Measurements from ENCODE around the gene AQP1.

Gene AQP1

DNA sequence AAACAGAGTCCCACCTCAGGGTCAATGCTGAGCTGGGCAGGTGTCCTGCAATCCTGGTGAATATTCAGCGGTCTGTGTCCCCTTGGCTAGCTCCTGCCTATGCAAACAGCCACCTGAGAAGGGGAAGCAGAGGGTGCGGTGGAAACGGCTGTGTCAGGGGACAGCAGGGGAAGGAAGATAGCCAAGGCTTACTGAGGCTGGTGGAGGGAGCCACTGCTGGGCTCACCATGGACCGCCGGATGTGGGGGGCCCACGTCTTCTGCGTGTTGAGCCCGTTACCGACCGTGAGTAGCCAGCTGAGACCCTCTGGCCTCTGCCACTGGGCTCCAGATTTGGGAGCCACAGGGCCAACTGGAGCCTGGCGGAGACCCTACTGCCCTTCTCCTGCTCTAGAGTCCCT is 52.2 kb downstream of the AQP1 start, which contains the start of gene GHRHR:
GHRHR (plus strand) TSS at position 112 of the 400 bp plus-strand sequence; CDS start at position 228, 116 bp downstream.
- no peak within 1 kb of the TSS for H3K4me3 ChIP-seq (ENCODE audit: low read depth, low read length)
- no peak for TF ChIP-seq CTCF (conservative IDR thresholded peaks at IDR 0.05; ENCODE audit: low read depth, low read length)
- no peak for DNase-seq (ENCODE audit: low read depth)

DNA sequence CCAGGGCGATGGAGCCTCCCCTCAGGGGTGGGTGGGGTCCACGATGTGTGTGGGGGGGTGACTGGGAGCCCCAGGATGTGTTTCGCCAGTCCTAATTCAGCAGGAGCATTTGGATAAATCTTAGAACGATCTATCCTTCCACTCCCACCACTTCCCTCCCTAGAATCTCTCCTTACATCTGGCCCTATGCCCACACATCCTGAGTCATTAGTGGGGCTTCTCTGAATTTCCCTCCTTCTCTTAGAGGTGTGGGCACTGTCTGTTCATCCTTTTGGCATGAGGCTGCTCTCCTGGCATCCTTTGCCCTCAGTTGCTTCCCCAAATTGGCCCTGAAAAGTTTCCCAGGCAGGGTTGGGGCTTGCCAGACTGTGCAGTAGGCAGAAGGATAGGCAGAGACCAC is 53.7 kb downstream of the AQP1 start:
- no peak overlapping the region for H3K4me3 ChIP-seq (ENCODE audit: low read depth, low read length)
- TF ChIP-seq CTCF (conservative IDR thresholded peaks at IDR 0.05; ENCODE audit: low read depth, low read length): no peak
- no peak for DNase-seq (ENCODE audit: low read depth)

DNA sequence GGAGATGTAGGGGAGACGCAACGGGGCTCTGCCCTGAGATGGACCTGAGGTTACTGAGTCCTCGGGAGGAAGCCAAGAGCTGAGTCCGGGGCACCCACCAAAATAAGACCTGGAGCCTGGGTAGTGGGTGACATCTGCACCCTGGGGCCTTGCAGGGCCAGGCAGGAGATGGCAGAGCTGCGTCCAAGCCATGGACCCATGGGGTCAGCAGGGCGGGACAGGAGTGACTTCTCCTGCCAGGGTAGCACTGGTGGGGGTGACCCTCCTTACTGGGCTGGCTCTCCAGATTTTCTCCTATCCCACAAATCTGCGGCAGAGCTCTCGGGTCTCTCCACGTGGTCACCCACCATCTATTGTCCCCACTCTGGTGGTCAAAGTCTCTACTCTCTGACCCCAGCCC is 54.2 kb downstream of the AQP1 start:
- no peak overlapping the region for H3K4me3 ChIP-seq (ENCODE audit: low read depth, low read length)
- no peak for TF ChIP-seq CTCF (conservative IDR thresholded peaks at IDR 0.05; ENCODE audit: low read depth, low read length)
- no peak for DNase-seq (ENCODE audit: low read depth)

GRCh38 chr7:30968294-30968693 is 56.6 kb downstream of the AQP1 start:
- DNase-seq (ENCODE audit: low read depth): no peak
- TF ChIP-seq CTCF (conservative IDR thresholded peaks at IDR 0.05; ENCODE audit: low read depth, low read length): no peak
- no peak overlapping the region for H3K4me3 ChIP-seq (ENCODE audit: low read depth, low read length)

DNA sequence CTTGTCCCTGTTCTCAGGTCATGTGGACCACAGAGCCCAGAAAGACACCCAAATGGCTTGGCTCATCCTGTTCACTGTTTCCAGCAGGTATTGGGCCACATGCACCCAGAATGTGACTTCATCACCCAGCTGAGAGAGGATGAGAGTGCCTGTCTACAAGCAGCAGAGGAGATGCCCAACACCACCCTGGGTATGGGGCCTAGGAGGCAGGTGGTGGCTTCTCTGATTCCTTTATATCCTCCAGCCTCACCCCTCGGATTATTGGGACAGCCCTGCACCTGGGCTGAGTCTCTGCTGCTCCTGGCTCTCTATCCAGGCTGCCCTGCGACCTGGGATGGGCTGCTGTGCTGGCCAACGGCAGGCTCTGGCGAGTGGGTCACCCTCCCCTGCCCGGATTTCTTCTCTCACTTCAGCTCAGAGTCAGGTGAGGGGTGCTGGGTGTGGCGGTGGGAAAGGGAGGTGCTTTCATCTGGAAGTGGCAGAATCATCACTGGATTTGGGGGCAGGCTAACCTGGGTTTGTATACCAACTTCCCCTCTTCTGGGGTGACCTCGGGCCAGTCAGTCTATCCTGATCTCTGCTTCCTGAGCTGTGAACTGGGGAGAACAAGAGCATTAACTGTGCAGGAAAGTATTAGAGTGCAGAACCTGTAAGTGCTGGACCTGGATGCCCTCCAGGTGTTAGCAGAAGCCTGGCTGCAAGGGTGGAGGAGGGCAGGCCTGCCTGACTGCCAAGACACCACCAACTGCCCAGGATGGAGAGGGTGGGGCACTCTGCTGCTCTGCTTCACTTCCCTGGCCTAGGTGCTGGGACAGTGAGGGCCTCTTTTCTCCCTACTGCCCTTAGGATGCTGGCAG is 57.3 kb downstream of the AQP1 start:
- DNase-seq (ENCODE audit: low read depth): no peak
- H3K4me3 ChIP-seq (ENCODE audit: low read depth, low read length): no peak overlapping the region
- TF ChIP-seq CTCF (conservative IDR thresholded peaks at IDR 0.05; ENCODE audit: low read depth, low read length): no peak

DNA sequence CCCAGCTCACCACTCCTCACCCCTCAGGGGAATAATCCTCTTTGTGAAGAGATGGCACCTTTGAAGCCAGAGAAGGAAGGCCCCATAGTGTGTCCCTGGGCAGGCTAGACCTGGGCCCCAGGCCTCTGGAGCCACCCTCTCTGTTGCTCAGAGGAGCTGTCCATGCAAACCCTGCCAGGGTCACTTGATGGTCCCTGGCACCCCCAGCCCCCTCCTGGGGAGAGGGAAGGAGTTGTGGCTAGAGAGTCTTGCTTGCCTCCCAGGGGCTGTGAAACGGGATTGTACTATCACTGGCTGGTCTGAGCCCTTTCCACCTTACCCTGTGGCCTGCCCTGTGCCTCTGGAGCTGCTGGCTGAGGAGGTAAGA is 57.9 kb downstream of the AQP1 start:
- H3K4me3 ChIP-seq (ENCODE audit: low read depth, low read length): no peak overlapping the region
- TF ChIP-seq CTCF (conservative IDR thresholded peaks at IDR 0.05; ENCODE audit: low read depth, low read length): no peak
- no peak for DNase-seq (ENCODE audit: low read depth)

DNA sequence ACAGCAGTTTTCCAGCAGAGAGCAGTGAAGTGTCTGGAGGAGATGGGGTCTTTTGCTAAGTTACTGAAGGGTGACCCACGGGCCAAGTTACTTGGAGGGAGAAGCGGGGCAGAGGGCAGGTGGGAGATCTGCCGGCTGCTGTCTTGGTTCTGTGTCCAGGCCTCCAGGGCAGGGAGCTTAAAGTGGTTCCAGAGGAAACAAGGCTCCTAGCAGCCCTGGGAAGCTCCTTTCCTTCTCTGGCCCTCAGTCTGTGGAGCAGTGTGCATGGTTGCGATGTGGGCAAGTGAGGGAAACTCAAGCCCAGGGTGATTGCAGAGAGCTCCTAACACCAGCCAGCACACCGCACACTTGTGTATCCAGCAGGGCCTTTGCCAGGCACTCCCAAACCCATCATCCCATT is 58.4 kb downstream of the AQP1 start:
- DNase-seq (ENCODE audit: low read depth): no peak
- no peak overlapping the region for H3K4me3 ChIP-seq (ENCODE audit: low read depth, low read length)
- no peak for TF ChIP-seq CTCF (conservative IDR thresholded peaks at IDR 0.05; ENCODE audit: low read depth, low read length)
